SK-N-SH (cell line): Measurements from ENCODE around the gene TMEM9. TPM values are rescaled to one million over a fixed set of nuclear protein-coding genes. Genes with fewer than 3 reads are reported as not detected.

Experiments
- CTCF ChIA-PET: fragments of 300-600, 350-600 bp; formaldehyde crosslinking; extraction: SDS; loops from one replicate; lab custom pipeline; 2021; lab: Yijun Ruan, JAX
- POLR2A ChIA-PET: fragments of 350-600 bp; sonication (Branson Sonifier 250); formaldehyde crosslinking; extraction: SDS; loops from one replicate; lab custom pipeline; 2020; ENCODE audit warnings: antibody characterized with exemption, inconsistent platforms; lab: Yijun Ruan, JAX
- DNase-seq: peaks from one replicate; pipeline ENCODE4 v3.0.0; 2012
- H2AFZ ChIP-seq: fragments of 200-600 bp; sonication (generic); 2 replicates; pipeline ENCODE4 v1.8.1; 2016; ENCODE audit warnings: antibody characterized with exemption, mild to moderate bottlenecking, low read depth
- H3F3A ChIP-seq: fragments of 200-600 bp; sonication (generic); replicated peaks from 2 replicates; pipeline ENCODE3; 2016; ENCODE audit warnings: antibody characterized with exemption, mild to moderate bottlenecking; ENCODE audit not compliant: insufficient read depth
- H3K27ac ChIP-seq, 2 experiments: fragments of 200-500 bp in 1 of 2; fragments of 200-600 bp in 1 of 2; sonication (Bioruptor generic) in 1 of 2; sonication (generic), shearing (Covaris generic) in 1 of 2; 2 replicates each; pipeline versions ENCODE4 v1.5.1 to v1.6.1; 2014 to 2016; ENCODE audit warnings: low read depth in 2 of 2, inconsistent platforms in 1 of 2, low read length in 1 of 2, mild to moderate bottlenecking in 1 of 2, mixed read lengths in 1 of 2
- H3K27me3 ChIP-seq: fragments of 200-600 bp; sonication (generic), shearing (Covaris generic); 2 replicates; pipeline ENCODE4 v1.6.1; 2016; ENCODE audit warnings: mixed run types; ENCODE audit not compliant: insufficient read depth
- H3K36me3 ChIP-seq, 2 experiments: fragments of 200-500 bp in 1 of 2; fragments of 200-600 bp in 1 of 2; sonication (Bioruptor generic) in 1 of 2; sonication (generic) in 1 of 2; replicated peaks in 1 of 2; 2 replicates each; pipeline versions ENCODE3 to v1.5.1; 2014 to 2016; ENCODE audit warnings: low read length in 1 of 2, mild to moderate bottlenecking in 1 of 2; ENCODE audit not compliant: insufficient read depth in 2 of 2, control insufficient read depth in 1 of 2
- H3K4me1 ChIP-seq, 2 experiments: fragments of 200-500 bp in 1 of 2; fragments of 200-600 bp in 1 of 2; sonication (Bioruptor generic) in 1 of 2; sonication (generic), shearing (Covaris generic) in 1 of 2; 2 replicates each; pipeline versions ENCODE4 v1.5.1 to v1.6.1; 2014 to 2016; ENCODE audit warnings: low read depth in 1 of 2, low read length in 1 of 2, mixed run types in 1 of 2; ENCODE audit not compliant: insufficient read depth in 2 of 2, control insufficient read depth in 1 of 2
- H3K4me2 ChIP-seq: fragments of 200-600 bp; sonication (generic), shearing (Covaris generic); 2 replicates; pipeline ENCODE4 v1.6.1; 2017; ENCODE audit warnings: mixed run types
- H3K4me3 ChIP-seq, 2 experiments: fragments of 200-500 bp in 1 of 2; fragments of 200-600 bp in 1 of 2; sonication (Bioruptor generic) in 1 of 2; sonication (generic), shearing (Covaris generic) in 1 of 2; 2 replicates each; pipeline versions ENCODE4 v1.5.1 to v1.8.1; 2014 to 2016; ENCODE audit warnings: low read depth in 2 of 2, inconsistent platforms in 1 of 2, low read length in 1 of 2, mild to moderate bottlenecking in 1 of 2, mixed read lengths in 1 of 2, moderate library complexity in 1 of 2
- H3K79me2 ChIP-seq: fragments of 200-600 bp; sonication (generic); 2 replicates; pipeline ENCODE4 v1.8.1; 2017; ENCODE audit warnings: mild to moderate bottlenecking; ENCODE audit not compliant: insufficient read depth
- H3K9ac ChIP-seq: fragments of 200-600 bp; sonication (generic); 2 replicates; pipeline ENCODE4 v1.6.1; 2017; ENCODE audit warnings: mixed run types
- H3K9me2 ChIP-seq: fragments of 200-600 bp; sonication (generic); 2 replicates; pipeline ENCODE4 v1.6.1; 2017; ENCODE audit warnings: mixed run types
- H3K9me3 ChIP-seq: fragments of 200-600 bp; sonication (generic); 2 replicates; pipeline ENCODE4 v1.6.1; 2017; ENCODE audit warnings: mixed run types, mild to moderate bottlenecking, moderate library complexity
- H4K20me1 ChIP-seq: fragments of 200-600 bp; sonication (generic); 2 replicates; pipeline ENCODE4 v1.6.1; 2017; ENCODE audit warnings: mild to moderate bottlenecking, mixed run types; ENCODE audit not compliant: insufficient read depth
- EZH2phosphoT487 ChIP-seq: fragments of 200-600 bp; sonication (generic); IDR thresholded peaks from 2 replicates; pipeline ENCODE4 v1.6.1; 2017; ENCODE audit warnings: low read depth, mixed run types, mild to moderate bottlenecking, antibody characterized with exemption, moderate library complexity, borderline replicate concordance
- FOXJ3 ChIP-seq: sonication (generic); formaldehyde crosslinking; IDR thresholded peaks from 2 replicates; pipeline ENCODE4 v1.5.1; 2020; ENCODE audit warnings: mild to moderate bottlenecking, missing genetic modification reagents
- GABPA ChIP-seq: IDR thresholded peaks from 2 replicates; pipeline ENCODE4 v1.4.0; 2012; ENCODE audit warnings: low read depth, mild to moderate bottlenecking
- GATA2 ChIP-seq: sonication (generic); formaldehyde crosslinking; IDR thresholded peaks from 2 replicates; pipeline ENCODE4 v1.5.0; 2020; ENCODE audit warnings: mild to moderate bottlenecking, missing genetic modification reagents
- JUND ChIP-seq: IDR thresholded peaks from 2 replicates; pipeline ENCODE4 v1.4.0; 2012
- MEF2A ChIP-seq: IDR thresholded peaks from 2 replicates; pipeline ENCODE4 v1.4.0; 2012; ENCODE audit warnings: low read depth, borderline replicate concordance
- MXI1 ChIP-seq: IDR thresholded peaks from 2 replicates; pipeline ENCODE4 v1.6.1; 2012; ENCODE audit warnings: mild to moderate bottlenecking, low read depth, low read length, improper control_type of control experiment
- NFIC ChIP-seq: IDR thresholded peaks from 2 replicates; pipeline ENCODE4 v1.4.0; 2012; ENCODE audit warnings: borderline replicate concordance
- NRF1 ChIP-seq: IDR thresholded peaks from 2 replicates; pipeline ENCODE4 v1.6.1; 2012; ENCODE audit warnings: low read depth, mild to moderate bottlenecking, low read length
- POLR2AphosphoS5 ChIP-seq: IDR thresholded peaks from 2 replicates; pipeline ENCODE4 v1.6.1; 2012; ENCODE audit warnings: low read depth, low read length
- RAD21 ChIP-seq: IDR thresholded peaks from 2 replicates; pipeline ENCODE4 v1.6.1; 2012; ENCODE audit warnings: mild to moderate bottlenecking, low read length
- RCOR1 ChIP-seq: fragments of 150-350 bp; IDR thresholded peaks from 2 replicates; pipeline ENCODE4 v1.6.1; 2017; ENCODE audit warnings: antibody characterized with exemption, low read length
- SIN3A ChIP-seq: IDR thresholded peaks from 2 replicates; pipeline ENCODE4 v1.6.1; 2012; ENCODE audit warnings: low read depth, mild to moderate bottlenecking, low read length, moderate library complexity, borderline replicate concordance
- SMC3 ChIP-seq: IDR thresholded peaks from 2 replicates; pipeline ENCODE4 v1.6.1; 2012; ENCODE audit warnings: low read depth, low read length, improper control_type of control experiment
- TCF12 ChIP-seq: IDR thresholded peaks from 2 replicates; pipeline ENCODE4 v1.4.0; 2012
- YY1 ChIP-seq: IDR thresholded peaks from 2 replicates; pipeline ENCODE4 v1.4.0; 2012; ENCODE audit warnings: low read depth, mild to moderate bottlenecking
- WGBS: methylation state at CpG from one replicate; pipeline ENCODE4 v1.1.6; 2017; ENCODE audit warnings: low lambda C conversion rate; 5-methylcytosine and 5-hydroxymethylcytosine counted together
- polyA plus RNA-seq, 3 experiments: library from polyadenylated mRNA; depleted of rRNA; stranded (reverse); fragments of >200 nt; gene quantifications; 2 replicates each; pipeline ENCODE4 v1.2.3, GENCODE V29; 2012
- TF ChIP-seq, protein P1 (sequence below): fragments of 150-350 bp; IDR thresholded peaks from 2 replicates; pipeline ENCODE4 v1.6.1; 2016; ENCODE audit warnings: mild to moderate bottlenecking, low read depth, low read length

The TMEM9 gene
- polyA plus RNA-seq, 1 of the 3 experiments (the other 2 are of a cell fraction) = 126 TPM

DNA sequence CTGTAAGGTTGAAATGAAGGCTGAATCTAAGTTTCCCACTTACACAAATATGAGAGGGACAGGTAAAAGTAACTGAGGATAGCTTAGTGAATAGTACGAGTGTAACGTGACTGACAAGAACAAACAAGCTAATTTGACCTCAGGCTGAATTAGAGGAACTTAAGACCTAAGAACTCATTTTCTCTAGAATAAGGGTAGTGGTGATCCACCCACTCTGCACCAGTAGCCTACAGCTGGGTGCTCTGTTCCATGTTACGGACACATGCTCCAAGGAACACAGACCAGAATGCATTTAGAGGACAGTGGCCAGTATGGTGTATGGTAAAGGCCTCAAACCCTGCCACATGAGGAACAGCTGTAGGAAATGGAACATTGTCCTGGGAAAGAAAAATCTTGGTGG is 14.9 kb upstream of the TMEM9 start:
- Histone ChIP-seq H2AFZ (no peak overlapping the region), H3K9ac (no peak overlapping the region), H3K4me2 (no peak overlapping the region), H3K9me3 (no peaks in the 10 kb centered on the region), H3K27ac (no peak overlapping the region), H4K20me1 (no peaks in the 10 kb centered on the region), H3K4me3 (no peak overlapping the region), H3K4me1 (peaks cover 0 to 15% of the 10 kb centered on the region in 2 experiments; a peak in 2 of 4 replicates), H3K36me3 (no peaks in the 10 kb centered on the region), H3F3A (no peaks in the 10 kb centered on the region), H3K79me2 (no peaks in the 10 kb centered on the region), H3K9me2 (no peaks in the 10 kb centered on the region), H3K27me3 (0 out of 2 replicates have a peak, but pooled peaks cover 7% of the 10 kb centered on the region)
- DNase-seq = no peak
- TF ChIP-seq MXI1 (no peak), RAD21 (no peak), EZH2phosphoT487 (no peak), TCF12 (no peak)
- 65% methylated on average over 3 of the region's 3 CpGs for WGBS
- ChIA-PET POLR2A (interaction anchor here (0.7 to 0.9 kb wide), 3 partner anchors 15 to 115 kb away, joined by 3 to 5 read pairs (median 3); partner anchors contain the start of gene TMEM9), CTCF (interaction anchor here (3.0 kb wide), 2 partner anchors 19 to 53 kb away, joined by 11 to 14 read pairs; no protein-coding TSS in a partner anchor)

DNA sequence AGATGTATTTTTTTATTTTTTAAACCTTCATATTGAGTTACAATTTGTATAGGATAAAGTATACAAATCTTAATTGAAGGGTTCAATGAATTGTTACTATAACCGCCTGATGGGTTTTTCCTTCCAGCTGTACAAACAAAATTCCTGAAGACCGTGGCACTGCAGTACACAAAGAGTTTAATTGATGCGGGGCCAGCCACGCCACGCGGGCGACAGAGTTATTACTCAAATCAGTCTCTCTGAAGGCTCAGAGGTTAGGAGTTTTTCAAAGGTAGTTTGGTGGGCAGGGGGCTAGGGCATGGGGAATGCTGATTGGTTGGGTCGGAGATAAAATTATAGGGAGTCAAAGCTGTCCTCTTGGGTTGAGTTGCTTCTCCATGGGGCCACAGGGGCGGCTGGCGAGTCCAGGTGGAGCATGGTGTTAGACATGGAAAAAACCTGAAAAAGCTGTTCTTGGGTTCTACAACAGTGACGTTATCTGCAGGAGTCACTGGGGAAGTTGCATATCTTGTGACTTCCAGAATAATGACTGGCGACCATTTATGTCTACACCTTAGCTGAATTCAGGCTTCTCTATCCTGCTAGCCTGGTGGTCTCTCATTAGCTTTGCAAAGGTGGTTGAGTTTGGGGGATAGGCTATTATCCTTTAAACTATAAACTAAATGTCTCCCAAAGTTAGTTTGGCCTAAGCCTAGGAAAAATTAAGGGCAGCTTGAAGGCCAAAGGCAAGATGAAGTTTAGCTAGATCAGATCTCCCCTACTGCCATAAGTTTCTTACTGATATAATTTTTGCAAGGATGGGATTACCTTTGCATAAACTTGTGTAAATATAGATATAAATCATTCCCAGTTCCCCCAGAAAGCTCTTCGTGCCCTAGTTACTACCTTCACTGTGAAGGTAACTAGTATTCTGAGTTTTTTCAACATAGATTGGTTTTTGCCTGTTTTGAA is 13.0 kb upstream of the TMEM9 start:
- no peaks in the 10 kb centered on the region for H3K79me2 ChIP-seq
- 0 out of 2 replicates have a peak, but pooled peaks cover 7% of the 10 kb centered on the region for H3K27me3 ChIP-seq
- H4K20me1 ChIP-seq = no peaks in the 10 kb centered on the region
- H3K9me3 ChIP-seq = no peaks in the 10 kb centered on the region
- H3K27ac ChIP-seq = no peak overlapping the region
- H3K9me2 ChIP-seq = no peaks in the 10 kb centered on the region
- no peak for TF ChIP-seq MEF2A
- no peak for TF ChIP-seq SMC3
- TF ChIP-seq, protein P1, sequence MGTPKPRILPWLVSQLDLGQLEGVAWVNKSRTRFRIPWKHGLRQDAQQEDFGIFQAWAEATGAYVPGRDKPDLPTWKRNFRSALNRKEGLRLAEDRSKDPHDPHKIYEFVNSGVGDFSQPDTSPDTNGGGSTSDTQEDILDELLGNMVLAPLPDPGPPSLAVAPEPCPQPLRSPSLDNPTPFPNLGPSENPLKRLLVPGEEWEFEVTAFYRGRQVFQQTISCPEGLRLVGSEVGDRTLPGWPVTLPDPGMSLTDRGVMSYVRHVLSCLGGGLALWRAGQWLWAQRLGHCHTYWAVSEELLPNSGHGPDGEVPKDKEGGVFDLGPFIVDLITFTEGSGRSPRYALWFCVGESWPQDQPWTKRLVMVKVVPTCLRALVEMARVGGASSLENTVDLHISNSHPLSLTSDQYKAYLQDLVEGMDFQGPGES = no peak
- no peak for TF ChIP-seq GATA2
- no peak for TF ChIP-seq YY1
- no peak for TF ChIP-seq FOXJ3 (CRISPR knock-in tag)
- TF ChIP-seq SIN3A = no peak
- no peak for TF ChIP-seq POLR2AphosphoS5
- no peak for TF ChIP-seq TCF12
- TF ChIP-seq NFIC = no peak
- no peak for TF ChIP-seq NRF1
- no peak for TF ChIP-seq GABPA
- no peak for TF ChIP-seq JUND
- TF ChIP-seq RCOR1 = no peak
- TF ChIP-seq EZH2phosphoT487 = no peak
- CTCF ChIA-PET = interaction anchor here (0.9 to 1.5 kb wide), 4 partner anchors 8 to 181 kb away, joined by 3 to 4 read pairs (median 3); no protein-coding TSS in a partner anchor
- peaks cover 0 to 15% of the 10 kb centered on the region in 2 experiments; a peak in 2 of 4 replicates for H3K4me1 ChIP-seq
- DNase-seq = no peak
- H3K36me3 ChIP-seq = no peaks in the 10 kb centered on the region
- POLR2A ChIA-PET = interaction anchor here (1.0 kb wide), 1 partner anchor 13 kb away, joined by 3 read pairs; the partner anchor contains the start of gene TMEM9
- no peak overlapping the region for H3K4me2 ChIP-seq
- no peak overlapping the region for H3K4me3 ChIP-seq
- H3F3A ChIP-seq = no peaks in the 10 kb centered on the region
- H3K9ac ChIP-seq = no peak overlapping the region
- no peak overlapping the region for H2AFZ ChIP-seq
- WGBS = 90% methylated on average over 12 of the region's 13 CpGs
